RCC 7860 (cell line): ENCODE data around the gene ASIC5.

Experiments
- DNase-seq: peaks from one replicate; pipeline ENCODE4 v3.0.0-alpha.2; 2015; ENCODE audit warnings: low spot score
- FAIRE-seq: peaks from 2 replicates; lab custom pipeline; 2012; peaks lifted over from hg19 to GRCh38; lab: Jason Lieb, UNC

Gene ASIC5

GRCh38 chr4:155883895-155884294, 17.8 kb upstream of the ASIC5 start:
- FAIRE-seq: no peak
- DNase-seq: no peak

- DNase-seq: no peak
- FAIRE-seq: no peak
Observed at GRCh38 chr4:155881555-155881954, 15.5 kb upstream of the ASIC5 start.

GRCh38 chr4:155879767-155880166, 13.7 kb upstream of the ASIC5 start:
- no peak for DNase-seq
- no peak for FAIRE-seq

- FAIRE-seq: no peak
- no peak for DNase-seq
Observed at GRCh38 chr4:155878611-155879010, 12.5 kb upstream of the ASIC5 start.

GRCh38 chr4:155877971-155878370, 11.9 kb upstream of the ASIC5 start:
- FAIRE-seq (no peak), DNase-seq (no peak)

GRCh38 chr4:155875878-155876277, 9.8 kb upstream of the ASIC5 start:
- no peak for FAIRE-seq
- no peak for DNase-seq

GRCh38 chr4:155855897-155856296, 10.2 kb downstream of the ASIC5 start:
- DNase-seq (no peak), FAIRE-seq (no peak)

GRCh38 chr4:155854582-155855226, 11.4 kb downstream of the ASIC5 start:
- peak; percentile 47 for DNase-seq

GRCh38 chr4:155853189-155853588, 12.9 kb downstream of the ASIC5 start:
- no peak for DNase-seq
- FAIRE-seq: no peak

More at GRCh38 chr4:155854582-155855226, 11.4 kb downstream of the ASIC5 start:
- peak; percentile 15 for FAIRE-seq

- FAIRE-seq (no peak), DNase-seq (no peak)
Observed at GRCh38 chr4:155849042-155849441, 17.0 kb downstream of the ASIC5 start.

GRCh38 chr4:155846929-155847328, 19.1 kb downstream of the ASIC5 start:
- FAIRE-seq: no peak
- DNase-seq: no peak

GRCh38 chr4:155842080-155842479, 24.0 kb downstream of the ASIC5 start:
- DNase-seq (no peak), FAIRE-seq (no peak)

GRCh38 chr4:155837203-155837796, 28.8 kb downstream of the ASIC5 start:
- FAIRE-seq (no peak), DNase-seq (no peak)

- DNase-seq: no peak
- no peak for FAIRE-seq
Observed at GRCh38 chr4:155832664-155833063, 33.4 kb downstream of the ASIC5 start.

- DNase-seq: no peak
- no peak for FAIRE-seq
Observed at GRCh38 chr4:155828628-155829027, 37.4 kb downstream of the ASIC5 start.

- FAIRE-seq: no peak
Observed at GRCh38 chr4:155822572-155822971, 43.5 kb downstream of the ASIC5 start.

GRCh38 chr4:155820887-155821518, 45.1 kb downstream of the ASIC5 start:
- FAIRE-seq: no peak
- no peak for DNase-seq

More at GRCh38 chr4:155822572-155822971, 43.5 kb downstream of the ASIC5 start:
- DNase-seq: peak; percentile 3

GRCh38 chr4:155819066-155819465, 47.0 kb downstream of the ASIC5 start:
- no peak for FAIRE-seq
- no peak for DNase-seq

- DNase-seq (no peak), FAIRE-seq (no peak)
Observed at GRCh38 chr4:155818639-155819038, 47.4 kb downstream of the ASIC5 start.

- FAIRE-seq: no peak
- DNase-seq: no peak
Observed at GRCh38 chr4:155811083-155811482, 55.0 kb downstream of the ASIC5 start.

- DNase-seq (peak; percentile 67), FAIRE-seq (peak; percentile 81)
Observed at GRCh38 chr4:155809835-155810234, 56.2 kb downstream of the ASIC5 start.

GRCh38 chr4:155807021-155807420, 59.1 kb downstream of the ASIC5 start:
- FAIRE-seq: no peak
- no peak for DNase-seq
